ENCODE results near the gene DTNA.
"Not testable (repeated sequence)": the region's sequence is repeated elsewhere in the genome, so short reads cannot be mapped to it uniquely, and the experiment has no call there.

Gene DTNA

GRCh38 chr18:34704823-34705222 is 5.3 kb upstream of the DTNA start:
- H3K4me3 ChIP-seq (ENCODE audit: low read depth, low read length): no peak overlapping the region
- DNase-seq (ENCODE audit: low read depth): no peak
- TF ChIP-seq CTCF (IDR thresholded peaks at IDR 0.05; ENCODE audit: insufficient read depth, low read depth, low read length, missing control alignments): no peak

GRCh38 chr18:34707670-34708069 is 2.4 kb upstream of the DTNA start:
- TF ChIP-seq CTCF (IDR thresholded peaks at IDR 0.05; ENCODE audit: insufficient read depth, low read depth, low read length, missing control alignments): no peak
- no peak overlapping the region for H3K4me3 ChIP-seq (ENCODE audit: low read depth, low read length)
- no peak for DNase-seq (ENCODE audit: low read depth)

DNA sequence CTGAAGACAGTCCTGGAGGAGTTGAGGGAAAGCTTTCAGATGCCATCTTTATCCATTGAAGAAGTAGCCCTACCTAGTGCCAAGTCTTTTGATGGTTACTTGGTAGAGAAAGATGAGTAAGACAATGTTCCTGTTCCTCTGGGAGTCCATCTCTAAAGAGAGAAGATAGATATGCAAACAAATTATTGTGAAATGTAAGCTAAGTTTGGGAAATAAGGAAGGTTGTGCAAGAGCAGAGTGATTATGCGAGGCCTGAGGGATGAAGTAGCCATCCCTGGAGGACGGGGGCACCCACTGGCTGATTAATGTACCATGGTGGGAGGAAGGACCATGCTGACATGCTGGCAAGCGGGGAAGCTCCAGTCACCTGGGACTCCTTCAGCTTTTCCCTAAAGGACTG is 994 bp upstream of the DTNA start:
- no peak overlapping the region for H3K4me3 ChIP-seq (ENCODE audit: low read depth, low read length)
- no peak for DNase-seq (ENCODE audit: low read depth)
- TF ChIP-seq CTCF (IDR thresholded peaks at IDR 0.05; ENCODE audit: insufficient read depth, low read depth, low read length, missing control alignments): no peak

GRCh38 chr18:34710458-34710914 is 388 bp downstream of the DTNA start:
- no peak overlapping the region for H3K4me3 ChIP-seq (ENCODE audit: low read depth, low read length)
- TF ChIP-seq CTCF (IDR thresholded peaks at IDR 0.05; ENCODE audit: insufficient read depth, low read depth, low read length, missing control alignments): no peak
- DNase-seq (ENCODE audit: low read depth): no peak

DNA sequence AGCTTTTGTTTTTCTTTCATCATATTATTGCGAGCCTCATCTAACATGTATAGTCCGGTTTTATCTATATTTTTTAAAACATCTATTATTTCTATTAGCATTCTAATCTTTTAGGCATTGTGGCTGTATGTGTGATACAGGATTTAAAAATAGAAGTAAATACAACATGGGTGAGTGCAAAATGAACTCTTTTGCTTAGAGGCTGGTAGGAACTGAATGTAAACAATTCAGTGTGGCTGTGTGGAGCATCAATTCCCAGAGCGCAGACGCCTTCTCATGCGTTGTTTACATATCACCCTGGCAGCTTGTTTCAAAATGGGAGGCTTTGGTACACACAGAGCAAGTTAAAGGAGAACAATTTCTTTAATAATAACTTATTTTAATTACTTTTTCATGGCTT is 836 bp downstream of the DTNA start:
- TF ChIP-seq CTCF (IDR thresholded peaks at IDR 0.05; ENCODE audit: insufficient read depth, low read depth, low read length, missing control alignments): no peak
- no peak overlapping the region for H3K4me3 ChIP-seq (ENCODE audit: low read depth, low read length)
- DNase-seq (ENCODE audit: low read depth): no peak

- not testable (repeated sequence) for DNase-seq (ENCODE audit: low read depth); H3K4me3 ChIP-seq (ENCODE audit: low read depth, low read length)
These were observed 6.0 kb downstream of the DTNA start for GRCh38 chr18:34716111-34716510.

DNA sequence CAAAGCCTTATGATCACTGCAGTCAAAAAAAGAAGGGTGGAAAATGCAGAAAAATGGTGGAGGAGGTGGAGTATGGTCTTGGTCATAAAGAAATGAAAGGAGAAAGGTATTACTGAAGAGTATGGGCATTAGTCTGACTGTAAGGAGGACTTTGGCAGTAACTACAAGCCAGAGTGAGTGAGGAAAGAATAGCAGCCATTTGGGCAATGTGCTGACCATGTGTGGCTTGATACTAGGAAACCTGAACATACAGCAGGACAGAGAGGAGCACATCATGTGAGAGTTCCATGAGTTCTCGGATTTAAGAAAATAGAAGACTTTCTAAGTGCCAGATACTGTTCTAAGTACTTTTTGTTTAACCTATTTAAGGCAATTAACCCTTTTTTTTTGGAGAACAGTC is 8.5 kb downstream of the DTNA start:
- TF ChIP-seq CTCF (IDR thresholded peaks at IDR 0.05; ENCODE audit: insufficient read depth, low read depth, low read length, missing control alignments): no peak
- H3K4me3 ChIP-seq (ENCODE audit: low read depth, low read length): no peak overlapping the region
- no peak for DNase-seq (ENCODE audit: low read depth)

All from GM12865 (cell line).